ENCODE data around the gene OPN3. TPM values are rescaled to one million over a fixed set of nuclear protein-coding genes. Genes with fewer than 3 reads are reported as not detected.

The OPN3 gene
- total and polyA plus RNA-seq, 9 of the 15 experiments (the other 6 are each of a cell fraction or from before 2014, with no cell fraction given): 4.2 to 34.6 (median 17.0) TPM

GRCh38 chr1:241632987-241633386, 7.2 kb downstream of the OPN3 start:
- ATAC-seq (no peak), FAIRE-seq (no peak), DNase-seq (ENCODE audit: extremely low read depth in 1 of 4, low spot score in 3 of 4) (no peak)
- Histone ChIP-seq H3K36me3 (ENCODE audit: control insufficient read depth, insufficient read depth, low read length) (peaks cover 72% of the 10 kb centered on the region), H3K4me2 (ENCODE audit: insufficient read depth, low read length) (no peak overlapping the region), H3K9me3 (replicated peaks; ENCODE audit: control insufficient read depth, insufficient read depth, low read depth, low read length) (no peaks in the 10 kb centered on the region), H3K9me1 (ENCODE audit: control insufficient read depth, insufficient read depth, low read length) (no peaks in the 10 kb centered on the region), H3K9ac (ENCODE audit: insufficient read depth in 1 of 2, low read depth in 2 of 2, low read length in 2 of 2) (no peak overlapping the region), H3K79me2 (ENCODE audit: control insufficient read depth, insufficient read depth, low read length) (peaks cover 66% of the 10 kb centered on the region), H3K4me1 (replicated peaks in 1 of 2; ENCODE audit: control insufficient read depth in 2 of 2, insufficient read depth in 2 of 2, low read length in 2 of 2) (peaks cover 0 to 3% of the 10 kb centered on the region in 2 experiments; a peak in 2 of 5 replicates), H3K27ac (ENCODE audit: extremely low read depth, low read depth, low read length) (no peak overlapping the region), H2AFZ (ENCODE audit: low read depth, low read length) (no peak overlapping the region), H3K4me3 (no peak overlapping the region), H3K27me3 (ENCODE audit: control insufficient read depth in 2 of 2, insufficient read depth in 2 of 2, low read length in 2 of 2) (no peaks in the 10 kb centered on the region), H4K20me1 (replicated peaks; ENCODE audit: control insufficient read depth, insufficient read depth, low read length) (peaks cover 3% of the 10 kb centered on the region; the same call in 1 of the 2 replicates)
- in situ Hi-C loops (cut with MboI) (no loop called here), intact Hi-C loops (cut with micrococcal nuclease) (no loop called here)
- TF ChIP-seq PHF21A (IDR thresholded peaks at IDR 0.05; ENCODE audit: borderline replicate concordance, low read depth): no peak
- no peak for TF ChIP-seq CBX3 (IDR thresholded peaks at IDR 0.05; ENCODE audit: borderline replicate concordance in 1 of 2, low read length in 2 of 2)
- TF ChIP-seq MEF2D (tag; conservative IDR thresholded peaks at IDR 0.05; ENCODE audit: low read depth): no peak
- TF ChIP-seq KHSRP (IDR thresholded peaks at IDR 0.05): no peak
- TF ChIP-seq JUN (IDR thresholded peaks at IDR 0.05; ENCODE audit: borderline replicate concordance, low read depth, low read length): no peak
- TF ChIP-seq JUN (CRISPR knock-in tag; IDR thresholded peaks at IDR 0.05; ENCODE audit: borderline replicate concordance): no peak
- no peak for TF ChIP-seq ZFPM2 (CRISPR knock-in tag; IDR thresholded peaks at IDR 0.05)
- TF ChIP-seq RBM25 (IDR thresholded peaks at IDR 0.05; ENCODE audit: low read depth, low read length, severe bottlenecking): no peak
- no peak for TF ChIP-seq ZNF609 (CRISPR knock-in tag; IDR thresholded peaks at IDR 0.05; ENCODE audit: borderline replicate concordance)
- no peak for TF ChIP-seq USF2 (CRISPR knock-in tag; IDR thresholded peaks at IDR 0.05)
- TF ChIP-seq SRSF3 (IDR thresholded peaks at IDR 0.05; ENCODE audit: insufficient read depth, low read length): no peak
- no peak for TF ChIP-seq RBBP5 (IDR thresholded peaks at IDR 0.05; ENCODE audit: borderline replicate concordance, insufficient read depth, low read length, poor library complexity, severe bottlenecking)
- TF ChIP-seq SNRNP70 (optimal IDR thresholded peaks at IDR 0.05; ENCODE audit: low read depth, low read length): no peak
- no peak for TF ChIP-seq ZBTB8A (IDR thresholded peaks at IDR 0.05; ENCODE audit: partially characterized antibody)
- no peak for TF ChIP-seq CXXC5 (CRISPR knock-in tag; IDR thresholded peaks at IDR 0.05)
- no peak for TF ChIP-seq SIN3B (IDR thresholded peaks at IDR 0.05; ENCODE audit: low read depth)
- TF ChIP-seq CSDE1 (IDR thresholded peaks at IDR 0.05): no peak
- TF ChIP-seq ETV1 (tag; conservative IDR thresholded peaks at IDR 0.05; ENCODE audit: low read depth): no peak
- WGBS (ENCODE audit: insufficient coverage, low coverage, missing lambda C conversion rate): 86% methylated on average over 3 of the region's 3 CpGs
- POLR2A ChIA-PET: interaction anchor here (0.6 to 1.7 kb wide), 5 partner anchors 9 to 379 kb away, joined by 3 to 4 read pairs (median 3); partner anchors contain the start of gene EXO1
- no TSS peak for BruUV-seq (replicated peaks)
- CTCF ChIA-PET (ENCODE audit: low intra/inter-chr PET ratio): no interaction called here
